K562 (cell line): ENCODE data around the gene ROBO2. TPM values are rescaled to one million over a fixed set of nuclear protein-coding genes. Genes with fewer than 3 reads are reported as not detected.

Experiments
- ATAC-seq: fragments of 200-7000 bp; cut with Tn5 transposase; 3 replicates; pipeline ENCODE4 v1.9.1; 2020; ENCODE audit warnings: moderate library complexity
- BruUV-seq: library from RNA; stranded (reverse); fragments of 400-500 nt; replicated peaks from 2 replicates; lab custom pipeline; 2021; lab: Mats Ljungman, UMichigan
- CTCF ChIA-PET: fragments of 300-600 bp; formaldehyde crosslinking; extraction: SDS; loops from one replicate; lab custom pipeline; 2021; ENCODE audit warnings: low intra/inter-chr PET ratio; lab: Yijun Ruan, JAX
- POLR2A ChIA-PET: fragments of 300-600, 350-650 bp; sonication (Branson Sonifier 250); formaldehyde crosslinking; extraction: SDS; loops from one replicate; lab custom pipeline; 2021; ENCODE audit warnings: antibody characterized with exemption, inconsistent platforms; lab: Yijun Ruan, JAX
- DNase-seq, 4 experiments: peaks; one replicate each; pipeline versions ENCODE4 v3.0.0 to v3.0.0-alpha.2; 2011 to 2018; ENCODE audit warnings: low spot score in 3 of 4, mixed read lengths in 3 of 4; ENCODE audit errors: extremely low read depth in 1 of 4
- FAIRE-seq: peaks from 2 replicates; lab custom pipeline; 2011; peaks lifted over from hg19 to GRCh38; lab: Jason Lieb, UNC
- H2AFZ ChIP-seq: 2 replicates; pipeline ENCODE4 v1.6.0; 2011; ENCODE audit warnings: low read depth, low read length, control low read depth, inconsistent platforms
- H3K27ac ChIP-seq: fragments of 200-600 bp; 3 replicates; pipeline ENCODE4 v1.8.0; 2011; ENCODE audit warnings: low read depth, mild to moderate bottlenecking, control low read depth, inconsistent platforms, low read length, moderate library complexity, mixed read lengths; ENCODE audit errors: extremely low read depth
- H3K27me3 ChIP-seq, 2 experiments: fragments of 300-600 bp in 1 of 2; 2 replicates in 1 of 2; 3 replicates in 1 of 2; pipeline versions ENCODE4 v1.6.0 to v1.8.0; 2011; ENCODE audit warnings: inconsistent platforms in 2 of 2, low read length in 2 of 2, mild to moderate bottlenecking in 1 of 2, mixed read lengths in 1 of 2, moderate library complexity in 1 of 2; ENCODE audit not compliant: control insufficient read depth in 2 of 2, insufficient read depth in 2 of 2
- H3K36me3 ChIP-seq: fragments of 300-600 bp; 3 replicates; pipeline ENCODE4 v1.8.0; 2011; ENCODE audit warnings: mild to moderate bottlenecking, low read length, inconsistent platforms; ENCODE audit not compliant: control insufficient read depth, insufficient read depth
- H3K4me1 ChIP-seq, 2 experiments: fragments of 200-600 bp in 1 of 2; replicated peaks in 1 of 2; 2 replicates in 1 of 2; 3 replicates in 1 of 2; pipeline versions ENCODE4 v1.5.1 to v1.8.0; 2011; ENCODE audit warnings: inconsistent platforms in 2 of 2, low read length in 2 of 2, mild to moderate bottlenecking in 1 of 2, mixed read lengths in 1 of 2, moderate library complexity in 1 of 2; ENCODE audit not compliant: control insufficient read depth in 2 of 2, insufficient read depth in 2 of 2
- H3K4me2 ChIP-seq: 2 replicates; pipeline ENCODE4 v1.6.1; 2011; ENCODE audit warnings: low read length, control low read depth, inconsistent platforms, mixed read lengths; ENCODE audit not compliant: insufficient read depth
- H3K4me3 ChIP-seq: fragments of 200-600 bp; sonication (generic), shearing (Covaris generic); 2 replicates; pipeline ENCODE4 v1.5.1; 2016; ENCODE audit warnings: control low read depth, inconsistent platforms
- H3K79me2 ChIP-seq: fragments of 200-600 bp; 3 replicates; pipeline ENCODE4 v1.8.0; 2011; ENCODE audit warnings: low read length, inconsistent platforms; ENCODE audit not compliant: control insufficient read depth, insufficient read depth
- H3K9ac ChIP-seq, 2 experiments: 2 replicates each; pipeline versions ENCODE4 v1.6.0 to v1.6.1; 2011; ENCODE audit warnings: low read depth in 2 of 2, low read length in 2 of 2, control low read depth in 1 of 2, inconsistent platforms in 1 of 2, mild to moderate bottlenecking in 1 of 2, mixed read lengths in 1 of 2; ENCODE audit not compliant: insufficient read depth in 1 of 2
- H3K9me1 ChIP-seq: one replicate; pipeline ENCODE4 v1.6.0; 2011; ENCODE audit warnings: inconsistent platforms, mild to moderate bottlenecking, low read length, moderate library complexity; ENCODE audit not compliant: control insufficient read depth, insufficient read depth
- H3K9me3 ChIP-seq: replicated peaks from 2 replicates; pipeline ENCODE4 v1.5.1; 2011; ENCODE audit warnings: low read depth, low read length, inconsistent platforms; ENCODE audit not compliant: control insufficient read depth, insufficient read depth
- H4K20me1 ChIP-seq: replicated peaks from 2 replicates; pipeline ENCODE4 v1.6.1; 2011; ENCODE audit warnings: low read length, inconsistent platforms, mixed read lengths; ENCODE audit not compliant: control insufficient read depth, insufficient read depth
- CSDE1 ChIP-seq, 2 experiments: fragments of 450-650 bp; IDR thresholded peaks; 2 replicates each; pipeline ENCODE4 v1.6.1; 2016; ENCODE audit warnings: mild to moderate bottlenecking in 1 of 2
- FOSL1 ChIP-seq: fragments of 200-800 bp; sonication (Bioruptor generic); conservative IDR thresholded peaks from 2 replicates; pipeline ENCODE4 v1.6.1; 2016; ENCODE audit warnings: missing genetic modification characterization, missing compliant biosample characterization
- GABPB1 ChIP-seq: sonication (generic); formaldehyde crosslinking; IDR thresholded peaks from 2 replicates; pipeline ENCODE4 v1.8.0; 2022; ENCODE audit warnings: mild to moderate bottlenecking, missing genetic modification reagents
- MAFK ChIP-seq: IDR thresholded peaks from 2 replicates; pipeline ENCODE4 v1.6.1; 2011; ENCODE audit warnings: low read length, improper control_type of control experiment
- ZNF274 ChIP-seq: IDR thresholded peaks from 2 replicates; pipeline ENCODE4 v1.6.1; 2011; ENCODE audit warnings: low read depth, mild to moderate bottlenecking, low read length, moderate library complexity, borderline replicate concordance
- ZNF316 ChIP-seq: fragments of 450-650 bp; IDR thresholded peaks from 2 replicates; pipeline ENCODE4 v1.6.1; 2016
- WGBS: fragments of 100-300 bp; shearing (Covaris generic); methylation state at CpG from one replicate; pipeline ENCODE4 v1.1.6; 2016; ENCODE audit warnings: low coverage, mixed read lengths; ENCODE audit not compliant: insufficient coverage; ENCODE audit errors: missing lambda C conversion rate; 5-methylcytosine and 5-hydroxymethylcytosine counted together
- in situ Hi-C: fragments of 300-500 bp; cut with MboI; formaldehyde crosslinking; loops from 4 replicates; pipeline ENCODE4 v1.15.0; 2018; ENCODE audit warnings: inconsistent platforms, mixed read lengths
- intact Hi-C: fragments of 100-400 bp; cut with micrococcal nuclease; formaldehyde crosslinking; loops from 2 replicates; pipeline ENCODE4 v1.14.2; 2022
- polyA plus RNA-seq, 8 experiments: library from polyadenylated mRNA; depleted of rRNA in 4 of 8; stranded (reverse) in 5 of 8; unstranded in 3 of 8; fragments of >200 nt; fragmentation: Nextera tagmentation in 2 of 8; fragmentation: Illumina TruSeq in 1 of 8; extraction: Ambion mirVana in 2 of 8; extraction: Trizol in 1 of 8; gene quantifications; 2 replicates each; pipeline versions ENCODE4 v1.2.1 to v1.2.3, GENCODE V29; 2011 to 2014; ENCODE audit warnings: inconsistent platforms in 1 of 8, missing spikeins in 1 of 8
- total RNA-seq, 7 experiments: library from RNA; depleted of rRNA in 6 of 7; stranded (reverse); fragments of >200 nt in 6 of 7; fragmentation: Illumina TruSeq in 2 of 7; extraction: Trizol in 2 of 7; gene quantifications; 2 replicates each; pipeline versions ENCODE4 v1.2.1 to v1.2.3, GENCODE V29; 2011 to 2021; ENCODE audit warnings: low replicate concordance in 1 of 7
- TF ChIP-seq, protein P1 (sequence below), 3 experiments: fragments of 200-800 bp in 1 of 3; fragments of 250-450 bp in 1 of 3; fragments of 450-650 bp in 1 of 3; sonication (Bioruptor Pico) in 1 of 3; sonication (Bioruptor generic) in 1 of 3; formaldehyde crosslinking in 1 of 3; IDR thresholded peaks; 2 replicates each; pipeline versions ENCODE4 v1.6.1 to v1.8.0; 2016 to 2022; ENCODE audit warnings: mild to moderate bottlenecking in 2 of 3, missing genetic modification characterization in 2 of 3, missing compliant biosample characterization in 1 of 3, moderate library complexity in 1 of 3
- TF ChIP-seq, protein P2 (sequence below): sonication (generic); formaldehyde crosslinking; IDR thresholded peaks from 2 replicates; pipeline ENCODE4 v1.8.1; 2023; ENCODE audit warnings: mild to moderate bottlenecking, missing genetic modification reagents

The ROBO2 gene
- total and polyA plus RNA-seq, 9 of the 15 experiments (the other 6 are each of a cell fraction or from before 2014, with no cell fraction given): 0.84 to 3.0 (median 1.7) TPM

DNA sequence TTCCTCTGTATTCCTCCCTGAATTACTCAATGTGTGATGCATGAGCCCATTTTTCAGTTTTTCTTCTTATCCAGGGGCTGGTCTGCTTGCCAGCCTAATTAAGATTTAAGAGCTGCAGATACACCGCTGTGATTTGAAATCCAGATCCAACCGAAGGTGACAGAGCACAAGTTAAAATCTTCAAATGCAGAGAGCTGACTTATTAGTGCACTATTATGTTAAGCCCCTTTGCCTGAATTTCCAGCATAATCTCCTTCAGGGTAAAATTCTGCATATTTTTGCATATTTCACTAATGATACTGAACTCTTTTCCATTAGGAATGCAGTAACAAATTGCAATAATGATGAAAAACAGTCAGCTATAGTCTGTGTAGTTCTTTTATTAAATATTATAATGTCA lies 583.6 kb downstream of the ROBO2 start (continued):
- TF ChIP-seq, protein P1, sequence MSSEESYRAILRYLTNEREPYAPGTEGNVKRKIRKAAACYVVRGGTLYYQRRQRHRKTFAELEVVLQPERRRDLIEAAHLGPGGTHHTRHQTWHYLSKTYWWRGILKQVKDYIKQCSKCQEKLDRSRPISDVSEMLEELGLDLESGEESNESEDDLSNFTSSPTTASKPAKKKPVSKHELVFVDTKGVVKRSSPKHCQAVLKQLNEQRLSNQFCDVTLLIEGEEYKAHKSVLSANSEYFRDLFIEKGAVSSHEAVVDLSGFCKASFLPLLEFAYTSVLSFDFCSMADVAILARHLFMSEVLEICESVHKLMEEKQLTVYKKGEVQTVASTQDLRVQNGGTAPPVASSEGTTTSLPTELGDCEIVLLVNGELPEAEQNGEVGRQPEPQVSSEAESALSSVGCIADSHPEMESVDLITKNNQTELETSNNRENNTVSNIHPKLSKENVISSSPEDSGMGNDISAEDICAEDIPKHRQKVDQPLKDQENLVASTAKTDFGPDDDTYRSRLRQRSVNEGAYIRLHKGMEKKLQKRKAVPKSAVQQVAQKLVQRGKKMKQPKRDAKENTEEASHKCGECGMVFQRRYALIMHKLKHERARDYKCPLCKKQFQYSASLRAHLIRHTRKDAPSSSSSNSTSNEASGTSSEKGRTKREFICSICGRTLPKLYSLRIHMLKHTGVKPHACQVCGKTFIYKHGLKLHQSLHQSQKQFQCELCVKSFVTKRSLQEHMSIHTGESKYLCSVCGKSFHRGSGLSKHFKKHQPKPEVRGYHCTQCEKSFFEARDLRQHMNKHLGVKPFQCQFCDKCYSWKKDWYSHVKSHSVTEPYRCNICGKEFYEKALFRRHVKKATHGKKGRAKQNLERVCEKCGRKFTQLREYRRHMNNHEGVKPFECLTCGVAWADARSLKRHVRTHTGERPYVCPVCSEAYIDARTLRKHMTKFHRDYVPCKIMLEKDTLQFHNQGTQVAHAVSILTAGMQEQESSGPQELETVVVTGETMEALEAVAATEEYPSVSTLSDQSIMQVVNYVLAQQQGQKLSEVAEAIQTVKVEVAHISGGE (CRISPR knock-in tag; IDR thresholded peaks at IDR 0.05): no peak

DNA sequence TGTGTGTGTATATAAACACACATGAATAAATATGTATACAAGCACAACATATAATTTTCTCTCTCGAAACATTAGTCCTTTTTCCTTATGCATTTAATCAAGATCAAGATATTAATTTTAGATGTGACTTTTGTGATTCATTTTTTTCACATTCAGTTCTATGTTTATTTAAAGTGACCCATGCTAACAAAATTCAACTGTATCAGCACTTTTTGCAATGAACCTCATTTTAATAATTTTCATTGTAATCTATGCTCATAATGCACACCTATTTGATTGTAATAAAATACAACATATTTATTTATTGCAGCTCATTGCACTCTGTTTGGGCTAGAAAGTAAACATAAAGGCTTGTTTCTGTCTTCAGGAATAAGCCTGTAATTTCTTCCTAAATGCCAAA lies 586.3 kb downstream of the ROBO2 start:
- H3K9me1 ChIP-seq: no peaks in the 10 kb centered on the region
- ChIA-PET POLR2A (no interaction called here), CTCF (no interaction called here)
- in situ Hi-C loops (no loop called here), intact Hi-C loops (no loop called here)
- no peak overlapping the region for H3K4me3 ChIP-seq
- H3K9me3 ChIP-seq: no peaks in the 10 kb centered on the region
- H3K4me1 ChIP-seq: no peaks in the 10 kb centered on the region
- ATAC-seq: no peak
- H3K4me2 ChIP-seq: no peak overlapping the region
- DNase-seq: no peak
- H3K27me3 ChIP-seq: no peaks in the 10 kb centered on the region
- no peak overlapping the region for H2AFZ ChIP-seq
- no peak for FAIRE-seq
- no peaks in the 10 kb centered on the region for H3K79me2 ChIP-seq
- no peak overlapping the region for H3K9ac ChIP-seq
- 6% methylated on average over 1 of the region's 1 CpG for WGBS
- no peak overlapping the region for H3K27ac ChIP-seq
- no peaks in the 10 kb centered on the region for H4K20me1 ChIP-seq
- no peaks in the 10 kb centered on the region for H3K36me3 ChIP-seq
- BruUV-seq: no TSS peak
- TF ChIP-seq CSDE1 (IDR thresholded peaks at IDR 0.05): no peak
- TF ChIP-seq ZNF274: no peak
- peak; percentile 30; the same call in 1 of the 2 replicates for TF ChIP-seq MAFK
- TF ChIP-seq FOSL1: no peak
- TF ChIP-seq GABPB1 (CRISPR knock-in tag): no peak
- TF ChIP-seq ZNF316: peak; percentile 33; the same call in 1 of the 2 replicates
- TF ChIP-seq, protein P2, sequence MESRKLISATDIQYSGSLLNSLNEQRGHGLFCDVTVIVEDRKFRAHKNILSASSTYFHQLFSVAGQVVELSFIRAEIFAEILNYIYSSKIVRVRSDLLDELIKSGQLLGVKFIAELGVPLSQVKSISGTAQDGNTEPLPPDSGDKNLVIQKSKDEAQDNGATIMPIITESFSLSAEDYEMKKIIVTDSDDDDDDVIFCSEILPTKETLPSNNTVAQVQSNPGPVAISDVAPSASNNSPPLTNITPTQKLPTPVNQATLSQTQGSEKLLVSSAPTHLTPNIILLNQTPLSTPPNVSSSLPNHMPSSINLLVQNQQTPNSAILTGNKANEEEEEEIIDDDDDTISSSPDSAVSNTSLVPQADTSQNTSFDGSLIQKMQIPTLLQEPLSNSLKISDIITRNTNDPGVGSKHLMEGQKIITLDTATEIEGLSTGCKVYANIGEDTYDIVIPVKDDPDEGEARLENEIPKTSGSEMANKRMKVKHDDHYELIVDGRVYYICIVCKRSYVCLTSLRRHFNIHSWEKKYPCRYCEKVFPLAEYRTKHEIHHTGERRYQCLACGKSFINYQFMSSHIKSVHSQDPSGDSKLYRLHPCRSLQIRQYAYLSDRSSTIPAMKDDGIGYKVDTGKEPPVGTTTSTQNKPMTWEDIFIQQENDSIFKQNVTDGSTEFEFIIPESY (CRISPR knock-in tag): no peak
